Stimulated activated CD4-positive, alpha-beta T cell treated with anti-CD3 and anti-CD28 coated beads, TNF-alpha, amount 100 ng/mL, for 24 hours (primary cell): ENCODE data around the gene CYP4F2.
A peak's percentile ranks its signal among the peaks of the same experiment; 100 is the strongest.
"Not testable (repeated sequence)": the region's sequence is repeated elsewhere in the genome, so short reads cannot be mapped to it uniquely, and the experiment has no call there.

Experiments used
- DNase-seq, 3 experiments: peaks; one replicate each; pipeline ENCODE4 v3.0.0-alpha.2; 2020; ENCODE audit warnings: low read depth in 3 of 3

CYP4F2 gene

DNA sequence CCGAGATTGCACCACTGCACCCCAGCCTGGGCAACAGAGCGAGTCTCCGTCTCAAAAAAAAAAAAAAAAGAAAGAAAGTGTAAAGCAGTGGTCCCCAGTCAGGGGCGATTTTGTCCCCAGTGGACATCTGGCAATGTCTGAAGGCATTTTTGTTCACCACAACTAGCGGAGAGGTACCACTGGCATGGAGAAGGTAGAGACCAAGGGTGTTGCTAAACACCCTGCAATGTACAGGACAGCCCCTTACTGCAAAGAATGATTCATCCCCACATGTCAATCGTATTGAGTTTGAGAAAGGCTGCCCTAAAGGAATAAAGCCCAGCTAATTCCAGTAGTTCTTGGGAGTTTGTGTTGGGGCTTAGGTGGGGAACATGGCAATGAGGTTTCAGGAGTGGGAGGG is 38.7 kb downstream of the CYP4F2 start:
- no peak for DNase-seq

DNA sequence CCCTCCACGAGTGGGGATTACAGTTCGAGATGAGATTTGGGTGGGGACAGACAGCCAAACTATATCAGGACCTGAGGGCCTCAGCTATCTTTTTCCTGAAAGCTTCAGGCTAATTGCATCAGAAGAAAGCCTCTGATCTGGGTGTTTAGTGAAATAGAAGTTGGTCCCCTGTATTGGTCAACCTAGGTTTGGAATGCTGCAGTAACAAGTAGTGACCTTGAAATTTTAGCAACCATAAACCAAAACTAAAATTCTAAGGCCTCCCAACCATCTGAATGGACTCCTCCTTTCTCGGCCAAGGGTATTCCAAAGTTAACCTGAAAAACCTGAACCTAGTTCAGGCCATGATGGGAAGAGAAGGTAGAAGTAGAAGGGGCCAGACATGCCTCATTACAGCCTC is 47.5 kb downstream of the CYP4F2 start:
- no peak for DNase-seq

DNA sequence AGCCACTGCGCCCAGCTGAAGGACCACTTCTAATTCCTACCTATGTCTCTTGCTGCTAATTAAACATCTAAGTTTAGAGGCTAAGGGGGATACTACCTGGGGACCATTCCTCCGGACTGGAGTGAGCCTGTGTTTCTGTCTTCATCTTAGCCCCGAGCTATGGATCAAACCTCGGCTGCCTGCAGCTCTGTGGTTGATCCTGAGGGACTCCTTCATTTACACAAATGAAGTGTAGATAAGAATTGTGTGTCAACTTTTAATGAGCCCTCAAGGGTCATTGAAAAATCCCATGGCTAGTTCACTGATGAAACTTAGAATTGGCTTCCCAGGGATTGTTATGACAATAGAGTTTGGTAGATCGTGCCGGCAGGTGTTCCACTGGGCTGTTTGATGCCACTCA is 51.0 kb downstream of the CYP4F2 start:
- DNase-seq, result no peak

DNA sequence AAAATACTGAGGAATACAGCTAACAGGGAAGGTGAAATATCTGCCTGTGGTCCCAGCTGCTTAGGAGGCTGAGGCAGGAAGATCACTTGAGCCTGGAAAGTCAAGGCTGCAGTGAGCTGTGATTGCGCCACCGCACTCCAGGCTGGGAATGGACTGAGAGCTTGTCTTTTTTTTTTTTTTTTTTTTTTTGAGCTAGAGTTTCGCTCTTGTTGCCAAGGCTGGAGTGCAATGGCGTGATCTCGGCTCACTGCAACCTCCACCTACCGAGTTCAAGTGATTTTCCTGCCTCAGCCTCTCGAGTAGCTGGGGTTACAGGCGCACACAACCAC is 54.0 kb downstream of the CYP4F2 start:
- not testable (repeated sequence) for DNase-seq

DNA sequence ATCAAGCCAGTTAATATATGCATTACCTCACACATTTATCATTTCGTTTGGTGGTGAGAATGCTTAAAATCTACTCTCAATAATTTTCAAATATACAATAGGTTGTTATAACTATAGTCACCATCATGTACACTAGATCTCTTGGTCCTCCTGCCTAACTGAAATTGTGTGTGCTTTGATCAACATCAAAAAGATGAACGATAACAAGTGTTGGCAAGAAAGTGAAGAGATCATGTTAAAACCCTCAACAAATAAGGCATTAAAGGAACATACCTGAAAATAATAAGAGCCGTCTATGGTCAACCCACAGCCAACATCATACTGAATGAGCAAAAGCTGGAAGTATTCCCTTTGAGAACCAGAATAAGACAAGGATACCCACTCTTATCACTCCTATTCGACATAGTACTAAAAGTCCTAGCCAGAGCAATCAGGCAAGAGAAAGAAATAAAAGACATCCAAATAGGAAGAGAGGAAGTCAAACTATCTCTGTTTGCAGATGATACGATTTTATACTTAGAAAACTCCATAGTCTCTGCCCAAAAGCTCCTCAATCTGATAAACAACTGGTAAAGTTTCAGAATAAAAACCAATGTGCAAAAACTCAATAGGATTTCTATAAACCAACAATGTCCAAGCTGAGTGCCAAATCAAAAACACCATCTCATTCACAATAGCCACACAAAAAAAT is 54.5 kb downstream of the CYP4F2 start:
- no peak for DNase-seq

DNA sequence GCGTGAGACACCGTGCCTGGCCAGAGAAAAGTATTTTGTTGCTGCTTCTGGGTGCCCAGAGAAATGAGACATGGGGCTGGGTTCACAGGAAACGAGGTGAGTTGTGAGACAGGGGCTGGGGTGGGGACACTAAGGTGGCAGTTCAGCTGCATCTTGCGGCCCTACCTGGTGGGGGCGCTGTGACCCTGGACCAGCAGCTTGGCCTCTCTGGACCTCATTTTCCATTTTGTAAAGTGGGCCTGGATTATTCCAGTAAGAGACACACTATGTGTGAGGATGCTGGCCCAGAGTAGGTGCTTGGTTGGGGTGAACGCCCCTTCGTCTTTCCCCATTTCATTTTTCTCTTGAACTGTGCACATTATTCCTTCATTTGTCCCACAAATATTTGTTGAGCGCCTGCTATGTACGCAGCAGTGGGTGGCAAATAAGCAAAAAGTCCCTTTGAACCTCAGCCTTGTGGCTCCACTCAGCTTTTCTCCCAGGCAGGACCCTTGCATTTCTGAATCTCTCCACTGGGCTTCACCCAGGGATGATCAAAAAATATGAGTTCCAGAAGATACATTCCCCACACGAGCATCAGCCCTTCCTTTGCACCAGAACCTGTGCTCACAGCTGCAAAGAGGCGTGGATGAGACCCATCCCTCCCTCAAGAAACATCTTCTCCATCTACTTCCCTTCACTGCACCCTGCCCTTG is 55.9 kb downstream of the CYP4F2 start:
- DNase-seq, result no peak

DNA sequence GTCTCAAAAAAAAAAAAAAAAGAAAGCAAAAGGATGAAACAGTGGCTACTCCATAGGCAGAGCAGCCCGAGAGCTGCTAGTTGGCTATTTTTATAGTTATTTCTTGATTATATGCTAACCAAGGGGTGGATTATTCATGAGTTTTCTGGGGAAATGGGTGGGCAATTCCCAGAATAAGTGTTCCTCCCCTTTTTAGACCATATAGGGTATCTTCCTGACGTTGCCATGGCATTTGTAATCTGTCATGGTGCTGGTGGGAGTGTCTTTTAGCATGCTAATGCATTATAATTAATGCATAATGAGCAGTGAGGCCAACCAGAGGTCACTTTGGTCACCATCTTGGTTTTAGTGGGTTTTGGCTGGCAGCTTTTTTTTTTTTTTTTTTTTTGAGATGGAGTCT is 57.0 kb downstream of the CYP4F2 start:
- DNase-seq, result no peak

DNA sequence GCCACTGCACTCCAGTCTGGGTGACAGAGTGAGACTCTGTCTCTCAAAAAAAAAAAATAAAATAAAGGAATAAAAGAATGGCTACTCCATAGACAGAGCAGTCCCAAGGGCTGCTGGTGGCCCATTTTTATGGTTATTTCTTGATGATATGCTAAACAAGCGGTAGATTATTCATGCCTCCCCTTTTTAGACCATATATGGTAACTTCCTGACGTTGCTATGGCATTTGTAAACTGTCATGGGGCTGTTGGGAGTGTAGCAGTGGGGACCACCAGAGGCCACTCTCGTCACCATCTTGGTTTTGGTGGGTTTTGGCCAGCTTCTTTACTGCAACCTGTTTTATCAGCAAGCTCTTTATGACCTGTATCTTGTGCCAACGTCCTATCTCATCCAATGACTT is 58.0 kb downstream of the CYP4F2 start:
- not testable (repeated sequence) for DNase-seq

DNA sequence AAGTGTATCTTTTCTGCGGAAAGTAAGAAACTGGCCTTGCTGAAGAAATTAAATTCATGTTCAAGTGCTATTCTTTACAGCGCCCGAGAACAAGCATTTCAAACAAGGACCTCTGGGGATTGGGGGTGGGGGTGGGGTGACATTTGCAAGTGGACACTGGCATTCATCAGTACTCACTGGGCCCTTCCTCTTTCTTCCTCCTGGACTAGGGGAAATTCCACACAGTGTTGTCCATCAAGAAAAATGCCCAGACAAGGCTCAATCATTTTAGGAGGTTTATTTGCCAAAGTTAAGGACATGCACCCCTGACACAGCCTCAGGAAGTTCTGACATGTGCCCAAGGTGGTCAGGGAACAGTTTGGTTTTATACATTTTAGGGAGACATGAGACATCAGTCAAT is 59.5 kb downstream of the CYP4F2 start:
- DNase-seq, result no peak

DNA sequence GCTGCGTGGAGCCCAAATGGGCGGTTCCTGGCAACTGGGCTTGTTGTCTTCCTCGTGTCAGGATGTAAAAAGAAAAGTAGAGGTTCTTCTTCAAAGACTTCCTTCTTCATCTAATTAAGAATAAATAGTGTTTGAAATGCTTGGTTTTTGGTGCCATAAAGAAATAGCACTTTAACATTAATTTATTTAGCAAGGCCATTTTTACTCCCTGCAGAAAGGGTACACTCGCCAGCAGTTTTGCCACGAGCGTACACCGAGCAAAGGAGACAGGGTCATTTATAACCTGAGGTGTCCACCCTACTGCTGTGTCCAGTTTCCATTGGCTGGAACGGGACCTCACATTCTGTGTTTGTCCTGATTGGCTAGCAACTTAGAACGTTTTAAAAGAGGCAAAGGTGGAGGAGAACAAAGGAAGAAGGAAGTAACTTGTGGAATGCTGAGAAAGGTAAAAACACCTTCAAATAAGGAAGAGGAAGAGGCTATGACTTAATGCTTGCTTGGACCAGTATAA is 60.6 kb downstream of the CYP4F2 start:
- DNase-seq, result peak; percentile 2 to 6 (median 5)

DNA sequence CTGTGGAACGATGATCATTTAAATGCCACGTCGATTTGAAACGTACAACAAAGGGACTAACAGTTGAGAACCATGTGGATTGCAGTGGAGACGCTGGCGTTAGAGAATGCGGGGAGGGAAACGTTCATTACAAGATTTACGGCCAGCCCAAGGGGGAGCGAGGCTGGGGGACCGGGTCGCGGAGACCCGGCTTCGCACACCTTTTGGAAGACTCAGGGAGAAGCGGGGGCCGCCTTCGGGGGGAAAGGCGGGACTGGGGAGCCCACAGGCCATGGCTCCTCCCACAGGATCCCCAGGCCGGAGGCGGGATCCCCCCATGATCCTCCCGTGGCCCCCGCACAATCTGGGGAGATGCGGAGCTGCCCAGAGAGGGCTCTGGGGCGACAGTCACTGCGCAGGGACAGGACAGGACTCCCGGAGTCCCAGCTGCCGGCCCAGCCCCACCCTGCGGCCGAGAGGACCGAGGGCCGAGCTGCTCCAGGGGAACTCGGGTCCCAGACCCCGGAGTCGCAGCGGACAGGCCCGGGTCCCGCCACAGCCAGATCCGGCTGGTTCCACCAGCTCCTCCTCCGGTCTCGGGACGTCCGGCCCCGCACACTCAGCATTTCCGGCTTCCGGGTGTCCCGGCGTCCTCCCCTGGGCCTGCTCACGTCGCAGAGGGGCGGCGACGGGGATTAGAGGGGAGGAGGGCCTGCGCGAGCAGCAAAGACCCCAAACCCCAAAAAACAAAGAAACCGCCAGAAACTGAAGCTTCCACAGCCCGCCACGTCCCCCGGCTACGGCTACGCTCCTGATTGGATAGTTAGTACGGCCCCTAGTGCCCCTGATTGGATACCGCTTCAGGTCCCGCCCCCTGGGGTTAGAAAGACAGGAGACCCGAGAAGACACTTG is 61.3 kb downstream of the CYP4F2 start:
- DNase-seq, result peak; percentile 90 to 95 (median 91)

DNA sequence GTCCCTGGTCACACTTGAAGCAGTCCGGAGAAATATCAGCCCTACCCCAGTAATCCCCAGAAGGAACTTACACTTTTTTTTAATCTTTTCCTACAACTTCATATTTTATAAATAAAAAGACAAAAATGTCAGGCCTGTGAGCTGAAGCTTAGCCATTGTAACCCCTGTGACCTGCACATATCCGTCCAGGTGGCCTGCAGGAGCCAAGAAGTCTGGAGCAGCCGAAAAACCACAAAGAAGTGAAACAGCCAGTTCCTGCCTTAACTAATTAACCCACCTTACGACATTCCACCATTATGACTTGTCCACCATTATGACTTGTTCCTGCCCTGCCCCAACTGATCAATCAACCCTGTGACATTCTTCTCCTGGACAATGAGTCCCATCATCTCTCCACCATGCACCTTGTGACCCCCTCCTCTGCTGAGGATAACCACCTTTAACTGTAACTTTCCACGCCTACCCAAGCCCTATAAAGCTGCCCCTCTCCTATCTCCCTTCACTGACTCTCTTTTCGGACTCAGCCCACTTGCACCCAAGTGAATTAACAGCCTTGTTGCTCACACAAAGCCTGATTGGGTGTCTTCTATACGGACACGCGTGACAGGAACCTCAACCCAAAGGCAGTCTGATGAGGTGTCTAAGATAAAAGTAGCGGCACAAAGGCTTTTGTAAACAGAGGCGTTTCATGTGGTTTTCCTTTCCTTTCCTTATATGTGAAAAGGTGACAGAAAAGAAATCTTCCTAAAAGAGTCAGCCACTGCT is 62.1 kb downstream of the CYP4F2 start:
- peak; percentile 9 to 27 (median 25) for DNase-seq

DNA sequence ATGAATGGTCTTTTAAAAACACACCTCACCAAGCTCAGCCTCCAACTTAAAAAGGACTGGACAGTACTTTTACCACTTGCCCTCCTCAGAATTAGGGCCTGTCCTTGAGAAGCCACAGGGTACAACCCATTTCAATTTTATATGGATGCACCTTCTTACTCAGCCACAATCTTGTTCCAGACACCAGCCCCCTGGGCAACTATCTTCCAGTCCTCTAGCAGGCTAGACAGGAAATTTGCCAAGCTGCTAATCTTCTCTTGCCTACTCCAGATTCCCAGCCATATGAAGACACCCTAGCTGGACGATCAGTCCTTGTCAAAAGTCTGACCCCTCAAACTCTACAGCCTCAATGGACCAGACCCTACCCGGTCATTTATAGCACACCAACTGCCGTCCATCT is 63.6 kb downstream of the CYP4F2 start:
- not testable (repeated sequence) for DNase-seq

DNA sequence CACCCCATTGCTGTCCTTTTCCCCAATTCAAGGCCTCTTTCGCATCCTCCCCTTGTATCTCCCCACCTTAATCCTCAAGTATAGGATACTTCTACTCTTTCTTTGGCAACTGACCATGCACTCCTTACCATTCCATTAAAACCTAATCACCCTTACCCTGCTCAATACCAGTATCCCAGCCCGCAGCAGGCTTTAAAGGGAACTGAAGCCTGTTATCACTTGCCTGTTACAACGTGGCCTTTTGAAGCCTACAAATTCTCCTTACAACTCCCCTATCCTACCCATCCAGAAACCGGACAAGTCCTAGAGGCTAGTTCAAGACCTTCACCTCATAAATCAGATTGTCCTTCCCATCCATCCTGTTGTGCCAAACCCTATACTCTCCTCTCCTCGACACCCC is 66.2 kb downstream of the CYP4F2 start:
- DNase-seq, result no peak

DNA sequence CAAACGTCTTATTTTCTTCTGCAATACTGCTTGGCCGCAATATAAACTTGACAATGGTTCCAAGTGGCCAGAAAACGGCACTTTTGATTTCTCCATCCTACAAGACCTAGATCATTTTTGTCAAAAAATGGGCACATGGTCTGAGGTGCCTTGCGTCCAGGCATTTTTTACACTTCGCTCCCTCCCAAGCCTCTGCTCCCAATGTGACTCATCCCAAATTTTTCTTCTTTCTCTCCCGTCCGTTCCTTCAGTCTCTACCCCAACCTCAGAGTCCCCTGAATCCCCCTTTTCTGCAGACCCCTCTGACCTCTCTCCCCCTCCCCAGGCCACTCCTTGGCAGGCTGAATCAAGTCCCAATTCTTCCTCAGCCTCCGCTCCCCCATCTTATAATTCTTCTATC is 68.1 kb downstream of the CYP4F2 start:
- DNase-seq, result no peak

DNA sequence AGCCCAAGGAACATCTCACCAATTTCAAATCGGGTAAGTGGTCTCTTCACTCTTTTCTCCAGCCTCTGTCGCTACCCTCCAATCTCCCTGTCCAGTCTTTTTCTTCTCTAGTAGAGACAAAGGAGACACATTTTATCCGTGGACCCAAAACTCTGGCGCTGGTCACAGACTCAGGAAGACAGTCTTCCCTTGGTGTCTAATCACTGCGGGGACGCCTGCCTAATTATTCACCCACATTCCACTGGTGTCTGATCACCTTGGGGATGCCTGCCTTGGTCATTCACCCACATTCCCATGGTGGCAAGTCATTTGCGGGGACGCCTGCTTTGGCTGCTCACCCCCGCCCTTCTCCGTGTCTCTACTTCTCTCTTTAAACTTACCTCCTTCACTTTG is 68.6 kb downstream of the CYP4F2 start:
- DNase-seq, result no peak

DNA sequence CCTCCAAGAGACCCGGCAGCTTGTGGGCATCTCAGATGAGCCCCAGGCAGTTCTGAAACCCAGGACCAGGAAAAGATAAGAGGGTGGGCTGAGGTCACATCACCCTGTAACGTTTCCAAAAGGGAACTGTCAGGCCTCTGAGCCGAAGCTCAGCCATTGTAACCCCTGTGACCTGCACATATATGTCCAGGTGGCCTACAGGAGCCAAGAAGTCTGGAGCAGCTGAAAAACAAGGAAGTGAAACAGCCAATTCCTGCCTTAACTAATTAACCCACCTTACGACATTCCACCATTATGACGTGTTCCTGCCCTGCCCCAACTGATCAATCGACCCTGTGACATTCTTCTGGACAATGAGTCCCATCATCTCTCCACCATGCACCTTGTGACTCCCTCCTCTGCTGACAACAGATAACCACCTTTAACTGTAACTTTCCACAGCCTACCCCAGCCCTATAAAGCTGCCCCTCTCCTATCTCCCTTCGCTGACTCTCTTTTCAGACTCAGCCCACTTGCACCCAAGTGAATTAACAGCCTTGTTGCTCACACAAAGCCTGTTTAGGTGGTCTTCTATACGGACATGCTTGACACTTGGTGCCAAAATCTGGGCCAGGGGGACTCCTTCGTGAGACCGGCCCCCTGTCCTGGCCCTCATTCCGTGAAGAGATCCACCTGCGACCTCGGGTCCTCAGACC is 69.1 kb downstream of the CYP4F2 start:
- DNase-seq, result not testable (repeated sequence)

DNA sequence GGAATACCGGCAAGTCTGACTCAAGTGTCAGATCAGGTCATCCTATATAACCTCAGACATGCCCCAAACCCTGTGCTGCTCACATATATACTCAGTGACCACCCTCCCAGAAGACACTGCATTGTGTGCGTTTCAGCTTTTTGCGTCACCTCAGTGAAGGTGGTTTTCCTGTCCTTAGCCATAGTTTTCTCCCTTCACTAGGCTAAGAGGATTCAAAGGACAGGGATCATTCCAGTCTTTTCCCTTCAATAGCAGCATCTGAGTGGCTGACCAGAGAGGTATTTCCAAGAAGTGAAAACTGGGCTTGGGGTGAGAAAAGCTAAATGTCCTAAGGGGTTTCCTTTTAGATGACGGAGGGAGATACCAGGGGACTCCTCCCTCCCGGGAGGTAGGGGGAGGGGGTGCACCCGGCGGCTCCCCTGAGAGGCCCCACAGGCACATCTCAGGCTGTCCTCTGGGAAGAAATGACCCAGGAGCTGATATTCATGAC is 69.7 kb downstream of the CYP4F2 start:
- DNase-seq, result no peak
